GM12878 (cell line): ENCODE data around the gene SHH. TPM values are rescaled to one million over a fixed set of nuclear protein-coding genes. Genes with fewer than 3 reads are reported as not detected.

ENCODE experiments used
- ATAC-seq: fragments of 200-7000 bp; cut with Tn5 transposase; 3 replicates; pipeline ENCODE4 v1.9.1; 2020; ENCODE audit warnings: mild to moderate bottlenecking, moderate library complexity
- BruUV-seq: library from RNA; stranded (reverse); fragments of 400-500 nt; replicated peaks from 2 replicates; lab custom pipeline; 2021; lab: Mats Ljungman, UMichigan
- CTCF ChIA-PET: fragments of 300-600 bp; sonication (Branson Sonifier 250); formaldehyde crosslinking; extraction: SDS; loops from one replicate; lab custom pipeline; 2021; ENCODE audit warnings: inconsistent platforms; lab: Yijun Ruan, JAX
- POLR2A ChIA-PET: fragments of 350-600 bp; formaldehyde crosslinking; extraction: SDS; loops from one replicate; lab custom pipeline; 2021; ENCODE audit warnings: inconsistent platforms; lab: Charles Lee
- RAD21 ChIA-PET: fragments of 300-600 bp; sonication (Branson Sonifier 250); formaldehyde crosslinking; loops from one replicate; lab custom pipeline; 2023; ENCODE audit warnings: antibody characterized with exemption; ENCODE audit not compliant: unreplicated experiment; lab: Charles Lee
- SMC1A ChIA-PET: fragments of 300-600 bp; sonication (Branson Sonifier 250); formaldehyde crosslinking; loops from one replicate; lab custom pipeline; 2023; ENCODE audit not compliant: unreplicated experiment, uncharacterized antibody; lab: Charles Lee
- DNase-seq: peaks from one replicate; pipeline ENCODE4 v3.0.0-alpha.2; 2011; ENCODE audit warnings: low read depth, low spot score
- FAIRE-seq: peaks from 3 replicates; lab custom pipeline; 2011; peaks lifted over from hg19 to GRCh38; lab: Jason Lieb, UNC
- H2AFZ ChIP-seq: 2 replicates; pipeline ENCODE4 v1.6.0; 2011; ENCODE audit warnings: low read depth, low read length, control low read depth; ENCODE audit not compliant: control insufficient read depth
- H3K27ac ChIP-seq: 2 replicates; pipeline ENCODE4 v1.5.1; 2011; ENCODE audit warnings: control low read depth; ENCODE audit not compliant: control insufficient read depth, insufficient read depth
- H3K27me3 ChIP-seq, 2 experiments: replicated peaks in 1 of 2; 2 replicates each; pipeline versions ENCODE4 v1.6.0 to v1.6.1; 2011; ENCODE audit warnings: low read length in 1 of 2; ENCODE audit not compliant: control insufficient read depth in 2 of 2, insufficient read depth in 2 of 2
- H3K36me3 ChIP-seq, 2 experiments: 2 replicates each; pipeline ENCODE4 v1.5.1; 2011; ENCODE audit warnings: low read length in 1 of 2; ENCODE audit not compliant: control insufficient read depth in 2 of 2, insufficient read depth in 2 of 2
- H3K4me1 ChIP-seq: 2 replicates; pipeline ENCODE4 v1.6.1; 2011; ENCODE audit warnings: mild to moderate bottlenecking, low read length, moderate library complexity, mixed read lengths; ENCODE audit not compliant: control insufficient read depth, insufficient read depth
- H3K4me2 ChIP-seq: 2 replicates; pipeline ENCODE4 v1.6.0; 2011; ENCODE audit warnings: control low read depth; ENCODE audit not compliant: control insufficient read depth, insufficient read depth
- H3K4me3 ChIP-seq: fragments of 200-600 bp; sonication (generic); 2 replicates; pipeline ENCODE4 v1.5.1; 2016
- H3K79me2 ChIP-seq: 2 replicates; pipeline ENCODE4 v1.6.0; 2011; ENCODE audit warnings: low read length; ENCODE audit not compliant: control insufficient read depth, insufficient read depth
- H3K9ac ChIP-seq: 2 replicates; pipeline ENCODE4 v1.8.0; 2011; ENCODE audit warnings: low read length, control low read depth, mixed read lengths; ENCODE audit not compliant: control insufficient read depth, insufficient read depth
- H3K9me3 ChIP-seq: replicated peaks from 3 replicates; pipeline ENCODE4 v1.5.1; 2011; ENCODE audit warnings: mild to moderate bottlenecking, low read length; ENCODE audit not compliant: control insufficient read depth, insufficient read depth
- H4K20me1 ChIP-seq: 2 replicates; pipeline ENCODE4 v1.6.0; 2011; ENCODE audit not compliant: control insufficient read depth, insufficient read depth
- CEBPB ChIP-seq, 2 experiments: fragments of 150-350 bp in 1 of 2; IDR thresholded peaks; 2 replicates each; pipeline ENCODE4 v1.6.1; 2012 to 2014; ENCODE audit warnings: low read depth in 2 of 2, low read length in 2 of 2, borderline replicate concordance in 1 of 2, inconsistent platforms in 1 of 2
- ETV6 ChIP-seq, 2 experiments: fragments of 450-650 bp in 1 of 2; IDR thresholded peaks in 1 of 2; conservative IDR thresholded peaks in 1 of 2; 2 replicates each; pipeline ENCODE4 v1.6.1; 2014; ENCODE audit warnings: antibody characterized with exemption in 1 of 2, borderline replicate concordance in 1 of 2, low read depth in 1 of 2, mild to moderate bottlenecking in 1 of 2, moderate library complexity in 1 of 2
- KDM1A ChIP-seq: fragments of 200-600 bp; sonication (generic); IDR thresholded peaks from 2 replicates; pipeline ENCODE4 v1.6.1; 2016; ENCODE audit warnings: borderline replicate concordance
- NFIC ChIP-seq: IDR thresholded peaks from 2 replicates; pipeline ENCODE4 v1.6.1; 2012; ENCODE audit warnings: low read depth, mild to moderate bottlenecking, inconsistent platforms, low read length, moderate library complexity
- POU2F2 ChIP-seq: IDR thresholded peaks from 3 replicates; pipeline ENCODE4 v1.6.1; 2011; ENCODE audit warnings: low read depth, mild to moderate bottlenecking, low read length, borderline replicate concordance
- RELA ChIP-seq: fragments of 450-650 bp; IDR thresholded peaks from 2 replicates; pipeline ENCODE4 v1.8.0; 2014; ENCODE audit warnings: borderline replicate concordance; ENCODE audit not compliant: partially characterized antibody
- RFX5 ChIP-seq: IDR thresholded peaks from 2 replicates; pipeline ENCODE4 v1.6.1; 2011; ENCODE audit warnings: low read depth, low read length, improper control_type of control experiment
- SREBF2 ChIP-seq: IDR thresholded peaks from 2 replicates; pipeline ENCODE4 v1.6.1; 2012; ENCODE audit warnings: mild to moderate bottlenecking, low read length
- STAT1 ChIP-seq: fragments of 450-650 bp; conservative IDR thresholded peaks from 2 replicates; pipeline ENCODE4 v1.6.1; 2014; ENCODE audit warnings: antibody characterized with exemption, mild to moderate bottlenecking
- WRNIP1 ChIP-seq: IDR thresholded peaks from 2 replicates; pipeline ENCODE4 v1.6.1; 2011; ENCODE audit warnings: low read depth, low read length, improper control_type of control experiment, borderline replicate concordance
- ZNF274 ChIP-seq: IDR thresholded peaks from one replicate; pipeline ENCODE4 v1.8.0; 2011; ENCODE audit not compliant: insufficient read length, insufficient read depth
- ZNF384 ChIP-seq: IDR thresholded peaks from 2 replicates; pipeline ENCODE4 v1.6.1; 2012; ENCODE audit warnings: low read depth, mild to moderate bottlenecking, low read length, improper control_type of control experiment, borderline replicate concordance
- WGBS: methylation state at CpG from one replicate; pipeline ENCODE4 v1.1.6; 2016; ENCODE audit warnings: low lambda C conversion rate; ENCODE audit not compliant: insufficient replicate concordance, insufficient coverage; ENCODE audit errors: missing lambda C conversion rate; 5-methylcytosine and 5-hydroxymethylcytosine counted together
- in situ Hi-C: fragments of 300-500 bp; cut with MboI; formaldehyde crosslinking; loops from 9 replicates; pipeline ENCODE4 v1.14.3; 2018; ENCODE audit warnings: mixed read lengths
- intact Hi-C: fragments of 100-400 bp; cut with micrococcal nuclease; formaldehyde crosslinking; loops from one replicate; pipeline ENCODE4 v1.14.2; 2022; ENCODE audit not compliant: unreplicated experiment
- polyA plus RNA-seq, 11 experiments: library from polyadenylated mRNA; depleted of rRNA in 4 of 11; unstranded in 6 of 11; stranded (reverse) in 5 of 11; fragments of >200 nt; fragmentation: Nextera tagmentation in 4 of 11; fragmentation: Illumina TruSeq in 1 of 11; extraction: Ambion mirVana in 4 of 11; extraction: Trizol in 1 of 11; gene quantifications; 1 replicate in 1 of 11; 2 replicates in 10 of 11; pipeline versions ENCODE4 v1.2.1 to v1.2.3, GENCODE V29; 2011 to 2016; ENCODE audit warnings: inconsistent platforms in 2 of 11, missing spikeins in 2 of 11, low read depth in 1 of 11
- total RNA-seq, 4 experiments: library from RNA; depleted of rRNA in 3 of 4; stranded (reverse); fragments of >200 nt in 3 of 4; fragmentation: Illumina TruSeq in 1 of 4; extraction: Trizol in 1 of 4; gene quantifications; 2 replicates each; pipeline versions ENCODE4 v1.2.1 to v1.2.3, GENCODE V29; 2013 to 2021
- TF ChIP-seq, protein P1 (sequence below): fragments of 450-650 bp; formaldehyde crosslinking; IDR thresholded peaks from 2 replicates; pipeline ENCODE4 v1.4.0; 2020; ENCODE audit warnings: mild to moderate bottlenecking, moderate library complexity

Gene SHH
- total and polyA plus RNA-seq, 10 of the 15 experiments (the other 5 are each of a cell fraction or from before 2014, with no cell fraction given), result not detected

DNA sequence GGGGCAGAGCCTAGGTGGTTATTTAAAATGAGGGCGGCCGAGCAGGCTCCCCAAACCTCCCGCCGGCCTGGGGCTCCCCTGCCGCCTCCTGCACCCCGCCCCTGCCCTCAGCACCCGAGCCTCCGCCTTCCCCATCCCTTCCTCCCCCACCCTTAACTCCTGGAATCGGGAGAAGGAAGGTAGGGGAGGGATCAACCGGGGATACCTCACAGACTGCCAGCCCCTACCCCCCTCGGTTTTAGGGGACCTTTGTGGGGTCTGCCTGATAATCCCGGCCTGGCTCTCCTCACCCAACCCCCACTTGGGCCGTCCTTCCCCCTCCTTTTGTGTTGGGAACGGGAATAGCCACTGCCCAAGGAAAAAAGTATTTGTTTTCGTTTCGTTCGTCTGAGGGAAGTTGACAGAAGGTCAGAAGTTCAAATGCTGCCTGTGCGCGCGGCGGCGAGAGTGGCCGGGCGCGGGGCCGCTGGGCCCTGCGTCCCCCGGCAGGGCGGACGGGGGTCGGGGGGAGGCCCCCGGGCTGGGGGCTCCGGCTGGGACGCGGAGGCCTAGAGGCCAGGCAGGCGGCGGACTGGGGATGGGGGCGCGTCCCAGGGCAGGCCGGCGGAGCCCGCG is 2.8 kb downstream of the SHH start:
- Histone ChIP-seq H3K4me1 (no peaks in the 10 kb centered on the region), H4K20me1 (no peaks in the 10 kb centered on the region), H2AFZ (no peak overlapping the region), H3K9ac (no peak overlapping the region), H3K9me3 (no peaks in the 10 kb centered on the region), H3K4me3 (no peak overlapping the region), H3K27ac (no peak overlapping the region), H3K4me2 (no peak overlapping the region), H3K27me3 (peaks cover 11 to 15% of the 10 kb centered on the region in 2 experiments), H3K36me3 (no peaks in the 10 kb centered on the region), H3K79me2 (no peaks in the 10 kb centered on the region)
- intact Hi-C loops, result no loop called here
- in situ Hi-C loops, result loop anchor here (25.0 kb wide), 1 partner anchor 1453 kb away; no protein-coding TSS in a partner anchor
- 25% methylated on average over 33 of the region's 43 CpGs for WGBS
- CTCF ChIA-PET, result no interaction called here
- FAIRE-seq (no peak), ATAC-seq (no peak), DNase-seq (no peak)
- TF ChIP-seq KDM1A, result no peak
- no peak for TF ChIP-seq RFX5
- TF ChIP-seq, protein P1, sequence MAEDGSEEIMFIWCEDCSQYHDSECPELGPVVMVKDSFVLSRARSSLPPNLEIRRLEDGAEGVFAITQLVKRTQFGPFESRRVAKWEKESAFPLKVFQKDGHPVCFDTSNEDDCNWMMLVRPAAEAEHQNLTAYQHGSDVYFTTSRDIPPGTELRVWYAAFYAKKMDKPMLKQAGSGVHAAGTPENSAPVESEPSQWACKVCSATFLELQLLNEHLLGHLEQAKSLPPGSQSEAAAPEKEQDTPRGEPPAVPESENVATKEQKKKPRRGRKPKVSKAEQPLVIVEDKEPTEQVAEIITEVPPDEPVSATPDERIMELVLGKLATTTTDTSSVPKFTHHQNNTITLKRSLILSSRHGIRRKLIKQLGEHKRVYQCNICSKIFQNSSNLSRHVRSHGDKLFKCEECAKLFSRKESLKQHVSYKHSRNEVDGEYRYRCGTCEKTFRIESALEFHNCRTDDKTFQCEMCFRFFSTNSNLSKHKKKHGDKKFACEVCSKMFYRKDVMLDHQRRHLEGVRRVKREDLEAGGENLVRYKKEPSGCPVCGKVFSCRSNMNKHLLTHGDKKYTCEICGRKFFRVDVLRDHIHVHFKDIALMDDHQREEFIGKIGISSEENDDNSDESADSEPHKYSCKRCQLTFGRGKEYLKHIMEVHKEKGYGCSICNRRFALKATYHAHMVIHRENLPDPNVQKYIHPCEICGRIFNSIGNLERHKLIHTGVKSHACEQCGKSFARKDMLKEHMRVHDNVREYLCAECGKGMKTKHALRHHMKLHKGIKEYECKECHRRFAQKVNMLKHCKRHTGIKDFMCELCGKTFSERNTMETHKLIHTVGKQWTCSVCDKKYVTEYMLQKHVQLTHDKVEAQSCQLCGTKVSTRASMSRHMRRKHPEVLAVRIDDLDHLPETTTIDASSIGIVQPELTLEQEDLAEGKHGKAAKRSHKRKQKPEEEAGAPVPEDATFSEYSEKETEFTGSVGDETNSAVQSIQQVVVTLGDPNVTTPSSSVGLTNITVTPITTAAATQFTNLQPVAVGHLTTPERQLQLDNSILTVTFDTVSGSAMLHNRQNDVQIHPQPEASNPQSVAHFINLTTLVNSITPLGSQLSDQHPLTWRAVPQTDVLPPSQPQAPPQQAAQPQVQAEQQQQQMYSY (CRISPR knock-in tag), result no peak
- TF ChIP-seq ZNF384, result no peak
- TF ChIP-seq SREBF2, result no peak
- no peak for TF ChIP-seq WRNIP1
- TF ChIP-seq ZNF274, result no peak
- no peak for TF ChIP-seq NFIC
- TF ChIP-seq ETV6 (conservative IDR thresholded peaks at IDR 0.05 in 1 of 2, IDR thresholded peaks at IDR 0.05 in 1 of 2; ENCODE audit: borderline replicate concordance in 1 of 2, low read depth in 1 of 2), result no peak
- no peak for TF ChIP-seq STAT1
- TF ChIP-seq RELA, result no peak
- TF ChIP-seq POU2F2, result no peak
- no peak for TF ChIP-seq CEBPB (IDR thresholded peaks at IDR 0.05; ENCODE audit: borderline replicate concordance in 1 of 2, low read depth in 2 of 2, low read length in 2 of 2)
- POLR2A ChIA-PET, result no interaction called here
- RAD21 ChIA-PET, result no interaction called here
- no TSS peak for BruUV-seq
- SMC1A ChIA-PET, result no interaction called here
